Right kidney (tissue), 9 donors: Measurements from ENCODE around the gene TIGD3.
A peak's percentile ranks its signal among the peaks of the same experiment; 100 is the strongest.

Source experiments
- DNase-seq: peaks from one replicate; pipeline ENCODE4 v3.0.0-alpha.2; 2016
- long read RNA-seq, 8 donors: transcript quantifications; one replicate each; lab custom pipeline, GENCODE V29; 2026

TIGD3 gene
- long read RNA-seq, donor 1, result 0 reads
- long read RNA-seq, donor 2, result 0 reads
- long read RNA-seq, donor 3, result 0 reads
- long read RNA-seq, donor 4, partial matches to known transcripts, result 0 of 1 reads
- long read RNA-seq, donor 4, other reads (novel, unspliced or antisense), result 0 of 1 reads
- long read RNA-seq, donor 5, result 0 reads
- long read RNA-seq, donor 6, result 0 reads
- long read RNA-seq, donor 7, partial matches to known transcripts, result 0 of 2 reads
- long read RNA-seq, donor 7, other reads (novel, unspliced or antisense), result 0 of 2 reads
- long read RNA-seq, donor 8, result 0 reads

- DNase-seq, result peak; percentile 97
Measured at GRCh38 chr11:65354265-65355012, at the start of gene TIGD3. TIGD3 (plus strand) TSS chr11:65354751; CDS start chr11:65355809, 1,058 bp downstream.

GRCh38 chr11:65305501-65306268 is 48.9 kb upstream of the TIGD3 start:
- no peak for DNase-seq

GRCh38 chr11:65307298-65308229 is 47.0 kb upstream of the TIGD3 start:
- DNase-seq, result no peak

GRCh38 chr11:65308281-65308891 is 46.2 kb upstream of the TIGD3 start:
- DNase-seq, result peak; percentile 46

- no peak for DNase-seq
Measured at GRCh38 chr11:65309006-65309405, 45.5 kb upstream of the TIGD3 start.

GRCh38 chr11:65310215-65310614 is 44.3 kb upstream of the TIGD3 start:
- DNase-seq, result no peak

- DNase-seq, result no peak
Measured at GRCh38 chr11:65310736-65311135, 43.8 kb upstream of the TIGD3 start.

GRCh38 chr11:65311170-65311678 is 43.3 kb upstream of the TIGD3 start:
- DNase-seq, result no peak

GRCh38 chr11:65314501-65315203 is 39.9 kb upstream of the TIGD3 start, which contains the start of gene CDC42EP2:
CDC42EP2 (plus strand) TSS chr11:65314866; CDS start chr11:65320899, 6,033 bp downstream.
- peak; percentile 92 for DNase-seq

GRCh38 chr11:65315204-65315865 is 39.2 kb upstream of the TIGD3 start:
- DNase-seq, result peak; percentile 96

GRCh38 chr11:65315866-65316226 is 38.7 kb upstream of the TIGD3 start:
- DNase-seq, result no peak

GRCh38 chr11:65316227-65317024 is 38.1 kb upstream of the TIGD3 start:
- peak; percentile 45 for DNase-seq

- DNase-seq, result peak; percentile 59
Measured at GRCh38 chr11:65317025-65317786, 37.3 kb upstream of the TIGD3 start.

- no peak for DNase-seq
Measured at GRCh38 chr11:65320386-65321075, 34.0 kb upstream of the TIGD3 start.

- no peak for DNase-seq
Measured at GRCh38 chr11:65321076-65321475, 33.5 kb upstream of the TIGD3 start.

- peak; percentile 25 for DNase-seq
Measured at GRCh38 chr11:65321828-65322485, 32.6 kb upstream of the TIGD3 start.

GRCh38 chr11:65323813-65324212 is 30.7 kb upstream of the TIGD3 start:
- DNase-seq, result no peak
